PC-3 (cell line): ENCODE results near the gene ZNF146. TPM values are rescaled to one million over a fixed set of nuclear protein-coding genes. Genes with fewer than 3 reads are reported as not detected.

ENCODE experiments used
- ATAC-seq: fragments of 200-7000 bp; cut with Tn5 transposase; 2 replicates; pipeline ENCODE4 v1.9.1; 2020; ENCODE audit warnings: mild to moderate bottlenecking, moderate library complexity
- Bru-seq: library from RNA; stranded (reverse); fragments of 400-500 nt; gene quantifications from one replicate; lab custom pipeline; 2021; lab: Mats Ljungman, UMichigan
- BruChase-seq, 2 experiments: library from RNA; stranded (reverse); fragments of 400-500 nt; gene quantifications; one replicate each; lab custom pipeline; 2021; lab: Mats Ljungman, UMichigan
- BruUV-seq: library from RNA; stranded (reverse); fragments of 400-500 nt; replicated peaks from 2 replicates; lab custom pipeline; 2021; lab: Mats Ljungman, UMichigan
- CTCF ChIA-PET: fragments of 300-600 bp; sonication (Branson Sonifier 250); formaldehyde crosslinking; loops from one replicate; lab custom pipeline; 2022; ENCODE audit warnings: antibody characterized with exemption; lab: Charles Lee
- POLR2A ChIA-PET: fragments of 300-600 bp; sonication (Branson Sonifier 250); formaldehyde crosslinking; loops from one replicate; lab custom pipeline; 2022; ENCODE audit warnings: antibody characterized with exemption; ENCODE audit not compliant: unreplicated experiment; lab: Charles Lee
- DNase-seq: peaks from one replicate; pipeline ENCODE4 v3.0.0-alpha.2; 2015
- H2AFZ ChIP-seq: fragments of 300-600 bp; sonication (generic); 2 replicates; pipeline ENCODE4 v1.6.0; 2016; ENCODE audit warnings: antibody characterized with exemption, low read length
- H3F3A ChIP-seq: fragments of 300-600 bp; sonication (generic); one replicate; pipeline ENCODE4 v1.6.0; 2017; ENCODE audit warnings: antibody characterized with exemption, low read length, control low read depth, mild to moderate bottlenecking; ENCODE audit not compliant: unreplicated experiment
- H3K27ac ChIP-seq: fragments of 300-600 bp; sonication (generic); 2 replicates; pipeline ENCODE4 v1.5.1; 2016; ENCODE audit warnings: mild to moderate bottlenecking, low read length
- H3K27me3 ChIP-seq: fragments of 300-600 bp; sonication (generic); 2 replicates; pipeline ENCODE4 v1.6.1; 2016; ENCODE audit warnings: low read length, mixed read lengths
- H3K36me3 ChIP-seq: fragments of 300-600 bp; sonication (generic); 2 replicates; pipeline ENCODE4 v1.6.1; 2016; ENCODE audit warnings: low read depth, mixed run types, low read length, mixed read lengths
- H3K4me1 ChIP-seq: fragments of 300-600 bp; sonication (generic); 2 replicates; pipeline ENCODE4 v1.5.1; 2016; ENCODE audit warnings: low read length; ENCODE audit not compliant: insufficient read depth
- H3K4me2 ChIP-seq: fragments of 300-600 bp; sonication (generic); 2 replicates; pipeline ENCODE4 v1.6.0; 2016; ENCODE audit warnings: low read length
- H3K4me3 ChIP-seq: fragments of 300-600 bp; sonication (generic); 2 replicates; pipeline ENCODE4 v1.5.1; 2016; ENCODE audit warnings: mild to moderate bottlenecking, low read length, mixed read lengths
- H3K79me2 ChIP-seq: fragments of 300-600 bp; sonication (generic); 2 replicates; pipeline ENCODE4 v1.6.1; 2017; ENCODE audit warnings: low read length, mixed read lengths
- H3K9ac ChIP-seq: fragments of 300-600 bp; sonication (generic); 2 replicates; pipeline ENCODE4 v1.6.0; 2016; ENCODE audit warnings: mild to moderate bottlenecking, low read length
- H3K9me2 ChIP-seq: fragments of 300-600 bp; sonication (generic); replicated peaks from 2 replicates; pipeline ENCODE4 v1.6.1; 2016; ENCODE audit warnings: mixed run types, low read length, mixed read lengths
- H3K9me3 ChIP-seq: fragments of 300-600 bp; sonication (generic); 2 replicates; pipeline ENCODE4 v1.6.1; 2016; ENCODE audit warnings: low read length, mixed read lengths
- H4K20me1 ChIP-seq: fragments of 300-600 bp; sonication (generic); 2 replicates; pipeline ENCODE4 v1.6.1; 2016; ENCODE audit warnings: low read length, mixed read lengths
- EZH2 ChIP-seq: fragments of 300-600 bp; sonication (generic); IDR thresholded peaks from one replicate; pipeline ENCODE4 v1.6.1; 2017; ENCODE audit warnings: antibody characterized with exemption, mild to moderate bottlenecking, low read length; ENCODE audit not compliant: unreplicated experiment
- EZH2phosphoT487 ChIP-seq: fragments of 300-600 bp; sonication (generic); IDR thresholded peaks from 2 replicates; pipeline ENCODE4 v1.6.1; 2018; ENCODE audit warnings: mild to moderate bottlenecking, antibody characterized with exemption, low read length, borderline replicate concordance
- intact Hi-C: fragments of 100-400 bp; cut with micrococcal nuclease; formaldehyde crosslinking; loops from 2 replicates; pipeline ENCODE4 v1.9.0; 2023
- long read RNA-seq: library from polyadenylated mRNA; unstranded; transcript quantifications from one replicate; pipeline ENCODE4 v2.0.0, GENCODE V29; 2021; ENCODE audit not compliant: unreplicated experiment
- total RNA-seq: library from RNA; depleted of rRNA; stranded (reverse); fragments of >200 nt; gene quantifications from 2 replicates; pipeline ENCODE4 v1.2.3, GENCODE V29; 2014; rRNA removed
- TF ChIP-seq, protein P1 (sequence below): fragments of 300-600 bp; sonication (generic); conservative IDR thresholded peaks from 2 replicates; pipeline ENCODE4 v1.5.1; 2017; ENCODE audit warnings: antibody characterized with exemption, low read depth, mild to moderate bottlenecking, low read length

The ZNF146 gene
- 78.4 and 83.1 TPM in 2 replicates for total RNA-seq
- Bru-seq, nascent RNA, result percentile 90 among the genes with signal in this experiment
- BruChase-seq, experiment 1, labeled RNA remaining after a 6-hour chase, result percentile 97 among the genes with signal in this experiment
- BruChase-seq, experiment 2, labeled RNA remaining after a 2-hour chase, result percentile 96 among the genes with signal in this experiment
- long read RNA-seq, transcript ZNF146-205 (3 exons, 533 nt), result minor isoform, 26 of 210 reads
- long read RNA-seq, transcript ZNF146-202 (3 exons, 3,780 nt), result major isoform, 55 of 210 reads
- long read RNA-seq, transcript ZNF146-201 (4 exons, 3,326 nt), result minor isoform, 47 of 210 reads
- long read RNA-seq, partial matches to known transcripts, result 1 of 210 reads
- long read RNA-seq, other reads (novel, unspliced or antisense), result 80 of 210 reads

- Histone ChIP-seq H2AFZ (peak within 1 kb of the TSS; percentile 99), H3K27me3 (no peaks in the 10 kb centered on the region), H3K36me3 (peaks cover 9% of the 10 kb centered on the region; the same call in 1 of the 2 replicates), H3K4me2 (peak within 1 kb of the TSS; percentile 98), H3K79me2 (peaks cover 52% of the 10 kb centered on the region), H3K4me1 (peaks cover 9% of the 10 kb centered on the region), H4K20me1 (0 out of 2 replicates have a peak, but pooled peaks cover 5% of the 10 kb centered on the region), H3K27ac (peak within 1 kb of the TSS; percentile 73), H3K9ac (peak within 1 kb of the TSS; percentile 99), H3K4me3 (peak within 1 kb of the TSS; percentile 78), H3F3A (no peaks in the 10 kb centered on the region), H3K9me3 (no peaks in the 10 kb centered on the region), H3K9me2 (no peaks in the 10 kb centered on the region)
- ChIA-PET CTCF (no interaction called here), POLR2A (interaction anchor here (0.6 to 0.7 kb wide), 3 partner anchors 10 to 162 kb away, joined by 3 to 5 read pairs (median 4); no protein-coding TSS in a partner anchor)
- intact Hi-C loops, result loop anchor here (10.0 kb wide), 1 partner anchor 470 kb away; the partner anchor contains the start of gene ZNF567
- no peak for TF ChIP-seq EZH2phosphoT487
- TF ChIP-seq, protein P1, sequence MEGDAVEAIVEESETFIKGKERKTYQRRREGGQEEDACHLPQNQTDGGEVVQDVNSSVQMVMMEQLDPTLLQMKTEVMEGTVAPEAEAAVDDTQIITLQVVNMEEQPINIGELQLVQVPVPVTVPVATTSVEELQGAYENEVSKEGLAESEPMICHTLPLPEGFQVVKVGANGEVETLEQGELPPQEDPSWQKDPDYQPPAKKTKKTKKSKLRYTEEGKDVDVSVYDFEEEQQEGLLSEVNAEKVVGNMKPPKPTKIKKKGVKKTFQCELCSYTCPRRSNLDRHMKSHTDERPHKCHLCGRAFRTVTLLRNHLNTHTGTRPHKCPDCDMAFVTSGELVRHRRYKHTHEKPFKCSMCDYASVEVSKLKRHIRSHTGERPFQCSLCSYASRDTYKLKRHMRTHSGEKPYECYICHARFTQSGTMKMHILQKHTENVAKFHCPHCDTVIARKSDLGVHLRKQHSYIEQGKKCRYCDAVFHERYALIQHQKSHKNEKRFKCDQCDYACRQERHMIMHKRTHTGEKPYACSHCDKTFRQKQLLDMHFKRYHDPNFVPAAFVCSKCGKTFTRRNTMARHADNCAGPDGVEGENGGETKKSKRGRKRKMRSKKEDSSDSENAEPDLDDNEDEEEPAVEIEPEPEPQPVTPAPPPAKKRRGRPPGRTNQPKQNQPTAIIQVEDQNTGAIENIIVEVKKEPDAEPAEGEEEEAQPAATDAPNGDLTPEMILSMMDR, result no peak
- no peak for TF ChIP-seq EZH2
- DNase-seq, result peak; percentile 95
- peak; percentile 95 for ATAC-seq
- no TSS peak for BruUV-seq
Observed at GRCh38 chr19:36214386-36215275, at the start of gene ZNF146, which contains the start of gene ZNF565. Gene ZNF146 (plus strand): TSS chr19:36215106. CDS start chr19:36236441, 21,335 bp downstream. Gene ZNF565 (minus strand): TSS chr19:36214665. CDS start chr19:36201985, 12,680 bp downstream.

DNA sequence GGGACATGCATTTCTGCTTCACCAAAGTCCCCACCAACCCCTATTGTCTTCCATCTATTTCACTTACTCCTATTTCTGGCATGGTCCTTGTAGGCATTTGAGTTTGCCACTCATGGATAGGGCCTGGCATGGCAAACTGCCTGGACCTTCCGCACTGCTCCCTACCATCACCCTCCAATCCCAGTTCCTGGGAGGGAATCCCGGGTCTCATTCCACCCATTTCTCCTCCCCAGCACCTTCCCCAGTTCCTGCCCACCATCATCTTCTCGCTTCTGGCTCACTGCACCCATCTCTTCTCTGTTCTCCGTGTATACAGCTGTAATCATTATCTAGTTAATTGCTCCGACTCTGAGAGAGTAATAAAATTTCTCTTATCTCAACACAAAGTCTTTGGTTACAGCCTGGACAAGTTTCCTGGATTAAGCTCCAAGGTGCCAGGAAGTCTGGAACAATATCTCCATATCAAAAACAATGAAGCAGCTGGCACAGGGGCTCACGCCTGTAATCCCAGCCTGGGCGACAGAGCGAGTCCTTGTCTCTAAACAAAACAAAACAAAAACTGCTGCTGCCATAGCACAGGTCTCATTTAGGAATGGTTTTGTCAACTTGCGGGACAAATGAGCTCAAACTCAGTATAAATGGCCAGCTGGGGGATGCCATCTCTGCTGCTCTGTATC lies 45.7 kb upstream of the ZNF146 start:
- TF ChIP-seq EZH2 (no peak), EZH2phosphoT487 (no peak)
- TF ChIP-seq, protein P1, result no peak
- Histone ChIP-seq H3K27ac (no peak overlapping the region), H3K27me3 (no peaks in the 10 kb centered on the region), H3K4me1 (no peaks in the 10 kb centered on the region), H3K36me3 (no peaks in the 10 kb centered on the region), H3K4me2 (no peak overlapping the region), H3K79me2 (no peaks in the 10 kb centered on the region), H3F3A (no peaks in the 10 kb centered on the region), H3K9me2 (no peaks in the 10 kb centered on the region), H4K20me1 (no peaks in the 10 kb centered on the region), H2AFZ (no peak overlapping the region), H3K9me3 (no peaks in the 10 kb centered on the region), H3K9ac (no peak overlapping the region), H3K4me3 (no peak overlapping the region)
- intact Hi-C loops, result no loop called here
- ATAC-seq (no peak), DNase-seq (no peak)
- BruUV-seq, result no TSS peak
- CTCF ChIA-PET, result no interaction called here
- POLR2A ChIA-PET, result interaction anchor here (0.8 kb wide), 1 partner anchor 41 kb away, joined by 3 read pairs; no protein-coding TSS in a partner anchor
